ENCODE measurements around the gene KANK4. TPM values are rescaled to one million over a fixed set of nuclear protein-coding genes. Genes with fewer than 3 reads are reported as not detected.

Gene KANK4
- total RNA-seq, 2 donors from 2014 or later: 0.46 to 0.70 TPM

DNA sequence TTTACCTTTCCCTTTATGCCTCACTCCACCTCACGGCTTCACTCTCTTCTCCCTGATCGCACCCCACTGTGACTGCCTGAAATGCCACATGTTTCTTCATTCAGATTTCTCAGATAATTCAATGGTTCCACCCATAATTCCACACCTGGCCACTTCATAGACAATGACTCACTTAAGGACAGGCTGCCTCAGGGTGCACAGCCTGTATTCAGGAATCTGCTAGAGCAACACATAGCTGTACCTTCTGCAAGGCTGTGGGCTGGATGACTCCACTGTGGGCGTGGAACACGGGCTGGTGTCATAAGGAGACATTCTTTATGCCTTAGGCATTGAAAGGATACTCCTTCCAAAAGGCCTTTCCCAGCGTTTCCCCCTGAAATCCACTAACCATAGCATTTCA lies 88.5 kb downstream of the KANK4 start:
- Mint-ChIP-seq H3K4me1 (peaks cover 15% of the 10 kb centered on the region), H3K27ac (no peak overlapping the region), H3K27me3 (ENCODE audit: insufficient read depth) (no peaks in the 10 kb centered on the region), H3K36me3 (ENCODE audit: low read depth) (peaks cover 26% of the 10 kb centered on the region), H3K9me3 (no peaks in the 10 kb centered on the region), H3K4me3 (no peak overlapping the region)
- no peaks in the 10 kb centered on the region for H3K9me3 ChIP-seq (ENCODE audit: control insufficient read depth, low read length)
- H3K9ac ChIP-seq (ENCODE audit: extremely low read depth, low read length, poor library complexity, severe bottlenecking): no peak overlapping the region
- no peak for DNase-seq
- no peak overlapping the region for H3K27ac ChIP-seq (ENCODE audit: low read depth, low read length)
- TF ChIP-seq, protein P1, sequence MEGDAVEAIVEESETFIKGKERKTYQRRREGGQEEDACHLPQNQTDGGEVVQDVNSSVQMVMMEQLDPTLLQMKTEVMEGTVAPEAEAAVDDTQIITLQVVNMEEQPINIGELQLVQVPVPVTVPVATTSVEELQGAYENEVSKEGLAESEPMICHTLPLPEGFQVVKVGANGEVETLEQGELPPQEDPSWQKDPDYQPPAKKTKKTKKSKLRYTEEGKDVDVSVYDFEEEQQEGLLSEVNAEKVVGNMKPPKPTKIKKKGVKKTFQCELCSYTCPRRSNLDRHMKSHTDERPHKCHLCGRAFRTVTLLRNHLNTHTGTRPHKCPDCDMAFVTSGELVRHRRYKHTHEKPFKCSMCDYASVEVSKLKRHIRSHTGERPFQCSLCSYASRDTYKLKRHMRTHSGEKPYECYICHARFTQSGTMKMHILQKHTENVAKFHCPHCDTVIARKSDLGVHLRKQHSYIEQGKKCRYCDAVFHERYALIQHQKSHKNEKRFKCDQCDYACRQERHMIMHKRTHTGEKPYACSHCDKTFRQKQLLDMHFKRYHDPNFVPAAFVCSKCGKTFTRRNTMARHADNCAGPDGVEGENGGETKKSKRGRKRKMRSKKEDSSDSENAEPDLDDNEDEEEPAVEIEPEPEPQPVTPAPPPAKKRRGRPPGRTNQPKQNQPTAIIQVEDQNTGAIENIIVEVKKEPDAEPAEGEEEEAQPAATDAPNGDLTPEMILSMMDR (conservative IDR thresholded peaks at IDR 0.05): no peak
- 82 to 95% methylated on average over 4 to 5 of the region's 5 CpGs for WGBS, 2 experiments (ENCODE audit: insufficient coverage in 1 of 2, insufficient read length in 1 of 2)
- H3K4me3 ChIP-seq (ENCODE audit: low read length): no peak overlapping the region
- H3K4me1 ChIP-seq (ENCODE audit: control insufficient read depth, insufficient read depth, low read length): no peaks in the 10 kb centered on the region
- no peaks in the 10 kb centered on the region for H3K27me3 ChIP-seq (ENCODE audit: control insufficient read depth, insufficient read depth, low read length, poor library complexity, severe bottlenecking)
- H3K36me3 ChIP-seq (ENCODE audit: control insufficient read depth, insufficient read depth, low read length): peaks cover 35% of the 10 kb centered on the region

DNA sequence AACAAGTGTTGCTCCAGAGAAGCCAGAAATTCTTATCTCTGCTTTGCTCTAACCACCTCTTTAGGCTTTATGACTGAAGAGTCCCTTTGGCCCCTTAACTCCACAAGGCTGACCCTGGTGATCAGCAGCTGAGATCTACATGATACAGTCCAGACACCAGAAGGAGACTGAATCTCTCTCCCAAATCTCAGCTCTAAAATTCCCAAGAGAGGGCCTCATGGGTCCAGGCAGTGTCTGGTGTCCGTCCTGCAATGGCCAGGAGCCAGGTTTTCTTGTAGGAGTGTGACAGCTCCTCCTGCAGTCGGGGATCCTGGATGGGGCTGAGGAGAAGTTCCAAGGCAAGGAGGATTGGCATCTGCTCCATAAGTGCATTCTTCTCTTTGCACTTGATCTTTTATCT lies 89.3 kb downstream of the KANK4 start:
- H3K9me3 Mint-ChIP-seq: no peaks in the 10 kb centered on the region
- TF ChIP-seq, protein P1 (conservative IDR thresholded peaks at IDR 0.05): no peak
- H3K9me3 ChIP-seq (ENCODE audit: control insufficient read depth, low read length): no peaks in the 10 kb centered on the region
- peak overlapping the region; percentile 49 for H3K27ac Mint-ChIP-seq
- no peak overlapping the region for H3K4me3 Mint-ChIP-seq
- no peak overlapping the region for H3K4me3 ChIP-seq (ENCODE audit: low read length)
- WGBS, 2 experiments (ENCODE audit: insufficient coverage in 1 of 2, insufficient read length in 1 of 2): 100% methylated on average over 1 to 2 of the region's 2 CpGs
- no peak overlapping the region for H3K9ac ChIP-seq (ENCODE audit: extremely low read depth, low read length, poor library complexity, severe bottlenecking)
- H3K36me3 ChIP-seq (ENCODE audit: control insufficient read depth, insufficient read depth, low read length): peaks cover 35% of the 10 kb centered on the region
- peaks cover 33% of the 10 kb centered on the region for H3K36me3 Mint-ChIP-seq (ENCODE audit: low read depth)
- H3K4me1 ChIP-seq (ENCODE audit: control insufficient read depth, insufficient read depth, low read length): no peaks in the 10 kb centered on the region
- H3K27me3 Mint-ChIP-seq (ENCODE audit: insufficient read depth): no peaks in the 10 kb centered on the region
- H3K27ac ChIP-seq (ENCODE audit: low read depth, low read length): no peak overlapping the region
- no peaks in the 10 kb centered on the region for H3K27me3 ChIP-seq (ENCODE audit: control insufficient read depth, insufficient read depth, low read length, poor library complexity, severe bottlenecking)
- peak; percentile 37 for DNase-seq
- H3K4me1 Mint-ChIP-seq: peaks cover 15% of the 10 kb centered on the region

DNA sequence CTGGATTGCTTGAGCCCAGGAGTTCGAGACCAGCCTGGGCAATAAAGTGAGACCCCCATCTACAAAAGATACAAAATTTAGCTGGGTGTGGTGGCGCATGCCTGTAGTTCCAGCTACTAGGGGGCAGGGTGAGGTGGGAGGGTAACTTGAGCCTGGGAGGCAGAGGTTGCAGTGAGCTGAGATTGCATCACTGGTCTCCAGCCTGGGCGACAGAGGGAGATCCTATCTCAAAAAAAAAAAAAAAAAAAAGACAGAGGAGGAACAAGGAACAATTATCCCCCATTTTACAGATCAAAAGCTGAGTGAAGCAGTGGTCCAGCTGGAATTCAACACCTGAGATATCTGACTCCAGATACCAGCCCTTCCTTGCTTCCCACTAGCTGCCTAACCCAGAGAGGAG lies 89.8 kb downstream of the KANK4 start:
- peaks cover 12% of the 10 kb centered on the region for H3K4me1 Mint-ChIP-seq
- H3K9ac ChIP-seq (ENCODE audit: extremely low read depth, low read length, poor library complexity, severe bottlenecking): no peak overlapping the region
- H3K27ac Mint-ChIP-seq: peak overlapping the region; percentile 49
- H3K9me3 ChIP-seq (ENCODE audit: control insufficient read depth, low read length): no peaks in the 10 kb centered on the region
- H3K4me1 ChIP-seq (ENCODE audit: control insufficient read depth, insufficient read depth, low read length): no peaks in the 10 kb centered on the region
- no peak overlapping the region for H3K4me3 Mint-ChIP-seq
- H3K9me3 Mint-ChIP-seq: no peaks in the 10 kb centered on the region
- no peak overlapping the region for H3K27ac ChIP-seq (ENCODE audit: low read depth, low read length)
- H3K27me3 ChIP-seq (ENCODE audit: control insufficient read depth, insufficient read depth, low read length, poor library complexity, severe bottlenecking): no peaks in the 10 kb centered on the region
- H3K4me3 ChIP-seq (ENCODE audit: low read length): no peak overlapping the region
- peak; percentile 65 for DNase-seq
- H3K36me3 ChIP-seq (ENCODE audit: control insufficient read depth, insufficient read depth, low read length): peaks cover 35% of the 10 kb centered on the region
- no peaks in the 10 kb centered on the region for H3K27me3 Mint-ChIP-seq (ENCODE audit: insufficient read depth)
- 83 to 87% methylated on average over 3 of the region's 3 CpGs for WGBS, 2 experiments (ENCODE audit: insufficient coverage in 1 of 2, insufficient read length in 1 of 2)
- peaks cover 34% of the 10 kb centered on the region for H3K36me3 Mint-ChIP-seq (ENCODE audit: low read depth)
- TF ChIP-seq, protein P1 (conservative IDR thresholded peaks at IDR 0.05): no peak

Data from endodermal cell (in vitro differentiated cells).